ENCODE data around the gene SPHK2.

GRCh38 chr19:48656840-48657474 is 37.7 kb downstream of the SPHK2 start:
- TF ChIP-seq POLR2A (IDR thresholded peaks at IDR 0.05), result no peak
- no peak for TF ChIP-seq CTCF (IDR thresholded peaks at IDR 0.05)

All from ovary (tissue), 3 donors.